AG10803 (cell line): ENCODE data around the gene CFHR1.

Experiments used
- DNase-seq: peaks from one replicate; pipeline ENCODE4 v3.0.0; 2010; ENCODE audit warnings: low read depth
- H3K4me3 ChIP-seq: 2 replicates; pipeline ENCODE4 v1.5.1; 2011; ENCODE audit warnings: mild to moderate bottlenecking, low read length, control low read depth
- CTCF ChIP-seq: conservative IDR thresholded peaks from 2 replicates; pipeline ENCODE4 v1.5.1; 2011; ENCODE audit warnings: mild to moderate bottlenecking, low read length, control low read depth, inconsistent platforms

CFHR1 gene

GRCh38 chr1:196858811-196859210 lies 39.3 kb downstream of the CFHR1 start:
- TF ChIP-seq CTCF, result no peak
- H3K4me3 ChIP-seq, result no peak overlapping the region
- DNase-seq, result no peak

- no peak for TF ChIP-seq CTCF
- H3K4me3 ChIP-seq, result no peak overlapping the region
- no peak for DNase-seq
Observed at GRCh38 chr1:196860323-196860884, 40.9 kb downstream of the CFHR1 start.

- DNase-seq, result no peak
Observed at GRCh38 chr1:196861429-196861828, 41.9 kb downstream of the CFHR1 start.

GRCh38 chr1:196866974-196867373 lies 47.4 kb downstream of the CFHR1 start:
- no peak for TF ChIP-seq CTCF
- DNase-seq, result no peak
- H3K4me3 ChIP-seq, result no peak overlapping the region

More at GRCh38 chr1:196861429-196861828, 41.9 kb downstream of the CFHR1 start:
- no peak for TF ChIP-seq CTCF
- H3K4me3 ChIP-seq, result no peak overlapping the region

- TF ChIP-seq CTCF, result no peak
- DNase-seq, result no peak
- H3K4me3 ChIP-seq, result no peak overlapping the region
Observed at GRCh38 chr1:196873385-196873784, 53.9 kb downstream of the CFHR1 start.

- TF ChIP-seq CTCF, result no peak
- H3K4me3 ChIP-seq, result no peak overlapping the region
- no peak for DNase-seq
Observed at GRCh38 chr1:196875935-196876334, 56.4 kb downstream of the CFHR1 start.

GRCh38 chr1:196877964-196878363 lies 58.4 kb downstream of the CFHR1 start:
- peak overlapping the region; percentile 29 for H3K4me3 ChIP-seq
- peak; percentile 3 for DNase-seq
- no peak for TF ChIP-seq CTCF
